ENCODE data around the gene PTPRG.

PTPRG gene

DNA sequence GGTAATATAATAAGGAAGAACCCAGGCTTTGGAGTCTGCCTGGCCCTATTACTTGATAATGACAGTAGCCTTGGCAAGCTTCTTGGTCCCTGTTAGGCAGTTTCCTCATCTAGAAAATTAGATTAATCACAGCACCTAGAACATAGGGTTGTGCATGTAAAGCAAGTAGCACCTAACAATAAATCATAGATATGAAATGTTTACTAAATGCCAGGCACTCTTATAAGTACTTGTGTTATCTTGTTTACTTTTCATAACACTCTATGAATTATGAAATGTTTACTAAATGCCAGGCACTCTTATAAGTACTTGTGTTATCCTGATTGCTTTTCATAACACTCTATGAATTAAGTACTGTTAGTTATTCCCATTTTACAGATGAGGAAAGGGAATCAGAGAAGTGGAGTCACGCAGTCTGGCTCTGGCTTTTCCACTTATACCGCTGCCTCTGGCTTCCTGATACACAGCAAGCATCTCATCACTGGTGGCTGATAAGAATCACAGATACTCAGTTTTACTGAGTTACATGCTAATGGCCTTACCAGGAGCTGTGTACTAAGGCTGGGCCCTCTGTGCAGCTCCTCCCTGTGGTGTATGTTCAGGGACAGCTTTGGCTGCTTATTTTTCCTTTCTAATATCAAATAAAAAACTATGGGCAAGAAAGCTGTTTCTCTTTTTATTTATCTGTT is 688.6 kb downstream of the PTPRG start:
- DNase-seq, result no peak

DNA sequence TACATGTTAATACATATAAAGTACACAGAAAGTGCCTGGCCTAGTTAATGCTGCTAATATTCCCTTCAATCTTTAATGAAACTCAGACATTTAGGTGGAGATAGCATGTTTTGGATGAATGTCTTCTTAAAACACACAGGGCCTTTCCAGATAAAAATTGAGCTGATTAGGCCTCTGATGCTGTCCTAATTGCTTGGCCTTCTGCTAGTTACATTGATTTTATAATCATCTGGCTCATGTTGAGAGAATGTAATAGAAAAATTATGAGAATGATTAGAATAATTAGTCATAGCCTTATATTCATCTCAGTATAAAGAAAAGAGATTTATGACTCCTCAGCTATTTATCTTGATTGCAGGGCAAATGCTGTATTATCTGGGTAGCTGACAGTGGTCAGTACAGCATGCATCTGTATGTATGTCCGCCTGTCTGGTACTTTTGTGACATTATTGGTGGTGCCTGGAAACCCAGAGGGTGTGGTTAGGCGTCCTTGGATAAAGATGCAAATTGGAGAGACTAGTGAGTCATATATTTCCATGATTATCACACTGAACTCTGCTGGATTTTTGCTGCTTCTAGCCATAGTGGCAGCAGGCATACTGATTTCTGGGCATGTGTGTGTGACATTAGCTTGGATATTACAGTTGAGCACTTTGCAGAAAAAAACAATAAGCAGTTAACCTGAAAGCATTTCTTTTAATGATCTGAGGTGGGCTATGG is 691.2 kb downstream of the PTPRG start:
- peak; percentile 11 for DNase-seq

DNA sequence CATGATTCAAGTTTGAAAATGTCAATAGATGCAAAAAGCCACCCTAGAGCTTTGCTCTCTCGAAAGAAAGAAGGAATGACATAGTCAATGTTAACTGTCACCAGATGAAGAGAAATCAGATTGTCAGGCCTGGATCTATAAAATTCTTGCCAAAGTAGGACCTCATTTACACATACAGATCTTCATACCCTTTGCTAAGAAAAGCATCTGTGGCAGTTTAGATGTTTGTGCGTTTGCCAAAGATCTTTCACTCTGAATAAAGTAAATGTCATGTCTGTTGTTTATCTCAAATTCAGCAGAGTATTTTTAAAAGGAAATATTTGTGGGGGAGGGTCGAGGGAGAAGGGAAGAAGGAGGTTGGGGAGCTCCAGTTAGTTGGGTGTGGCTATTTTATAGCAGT is 692.6 kb downstream of the PTPRG start:
- DNase-seq, result no peak

DNA sequence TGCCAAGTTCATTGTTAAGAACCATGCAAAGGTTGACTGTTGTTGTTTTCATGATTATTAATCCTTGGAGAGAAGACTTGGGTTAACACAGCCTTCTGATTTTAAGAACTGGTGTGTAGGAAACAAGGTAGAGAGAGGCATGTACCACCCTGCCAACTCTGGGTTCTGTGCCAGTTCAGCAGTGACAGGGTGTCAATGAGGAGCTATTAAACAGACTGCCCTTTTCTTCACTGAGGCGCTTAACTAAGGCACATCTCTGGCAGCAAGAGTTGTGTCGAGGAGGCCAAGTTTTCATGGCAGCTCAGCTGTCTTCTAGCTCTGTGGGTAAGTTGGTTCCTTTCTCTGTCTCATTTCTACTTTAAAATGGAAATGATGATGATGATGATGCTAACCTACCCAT is 694.4 kb downstream of the PTPRG start:
- DNase-seq, result no peak

DNA sequence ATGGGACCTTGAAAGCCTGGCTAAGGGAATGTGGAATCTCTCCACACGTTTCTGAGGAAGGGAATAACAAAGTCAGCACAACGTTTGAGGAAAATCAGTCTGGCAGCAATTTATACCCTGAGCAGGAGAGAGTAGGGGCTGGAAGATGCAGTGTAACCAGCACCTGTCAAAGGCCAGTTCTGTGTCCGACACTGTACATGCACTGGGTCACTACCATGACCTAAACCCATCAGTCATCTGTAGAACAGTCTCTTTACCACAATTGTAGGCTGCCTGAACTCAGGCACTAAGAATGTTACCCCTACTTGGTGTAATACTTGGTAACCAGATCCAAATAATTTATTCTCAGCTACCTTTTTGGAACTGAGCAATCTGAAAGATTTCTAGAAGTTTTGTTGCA is 698.6 kb downstream of the PTPRG start:
- no peak for DNase-seq

DNA sequence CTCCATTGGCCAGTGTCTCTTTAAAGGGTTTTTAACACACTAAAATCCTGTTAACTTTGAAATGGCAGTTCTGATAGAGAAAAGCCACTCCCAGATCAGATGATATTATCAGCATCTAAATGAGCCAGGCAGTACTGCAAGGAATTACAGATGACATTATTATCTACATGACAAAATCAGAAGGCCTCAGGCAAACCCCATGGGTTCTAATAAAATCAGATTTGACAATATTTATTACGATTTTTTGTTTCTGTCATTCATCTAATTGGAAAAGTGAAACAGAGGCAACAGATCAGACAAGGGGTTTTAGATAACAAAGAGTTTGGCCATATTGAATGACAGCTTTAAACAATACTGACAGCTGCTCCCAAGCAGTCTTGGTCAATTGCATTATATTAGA is 699.3 kb downstream of the PTPRG start:
- DNase-seq, result no peak

DNA sequence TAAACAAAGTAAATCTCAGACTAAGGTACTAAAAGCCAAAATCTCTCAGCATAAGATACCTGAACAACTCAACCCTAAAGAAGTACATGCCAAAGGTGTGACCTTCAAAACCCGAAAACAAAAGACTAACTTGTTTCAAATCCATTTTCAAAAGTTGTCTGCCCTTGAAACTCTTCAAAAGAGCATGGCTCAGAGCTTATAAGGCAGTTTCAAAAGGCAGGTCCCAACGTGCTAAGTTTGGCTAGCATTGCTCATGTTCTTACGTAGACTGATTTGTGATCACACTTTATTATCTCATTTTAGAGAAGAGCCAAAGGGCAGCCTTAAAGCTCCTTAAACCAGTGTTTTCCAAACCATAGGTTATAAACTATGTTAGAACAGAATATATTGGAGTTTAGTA is 699.8 kb downstream of the PTPRG start:
- DNase-seq, result no peak

DNA sequence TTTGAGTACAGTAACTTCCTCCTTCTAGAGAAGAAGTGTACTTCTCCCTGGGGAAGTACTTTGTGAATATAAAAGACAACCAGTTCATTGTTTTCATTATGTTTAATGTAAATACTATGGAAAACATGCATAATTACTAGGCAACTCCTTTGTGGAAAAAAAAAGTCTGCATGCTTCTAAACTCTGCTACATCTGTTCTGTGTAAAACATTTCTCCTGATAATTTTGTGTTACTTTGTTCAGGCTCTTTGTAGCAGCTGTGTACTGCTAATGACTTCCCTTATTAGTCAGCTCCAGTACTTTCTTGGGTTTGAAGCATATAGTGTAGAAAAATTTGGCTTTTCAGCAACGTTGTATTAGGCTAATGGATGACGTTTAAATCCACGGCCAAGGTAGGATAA is 700.4 kb downstream of the PTPRG start:
- no peak for DNase-seq

DNA sequence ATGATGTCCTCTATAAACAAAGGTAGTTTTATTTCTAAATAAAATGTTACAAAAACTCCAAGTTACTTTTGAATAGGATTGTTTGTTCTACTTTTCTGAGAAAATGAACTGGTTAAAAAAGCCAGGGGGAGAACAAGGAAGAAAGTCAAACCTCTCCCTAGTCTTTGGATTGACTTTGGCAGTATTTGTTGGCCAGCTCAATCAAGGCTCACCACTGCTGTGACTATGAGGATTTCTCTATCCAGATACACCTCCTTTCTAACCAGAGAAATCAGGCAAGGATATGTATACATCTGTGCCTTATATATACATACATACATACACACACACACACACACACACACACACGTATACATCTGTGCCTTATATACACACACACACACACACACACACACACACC is 704.2 kb downstream of the PTPRG start:
- DNase-seq, result no peak

DNA sequence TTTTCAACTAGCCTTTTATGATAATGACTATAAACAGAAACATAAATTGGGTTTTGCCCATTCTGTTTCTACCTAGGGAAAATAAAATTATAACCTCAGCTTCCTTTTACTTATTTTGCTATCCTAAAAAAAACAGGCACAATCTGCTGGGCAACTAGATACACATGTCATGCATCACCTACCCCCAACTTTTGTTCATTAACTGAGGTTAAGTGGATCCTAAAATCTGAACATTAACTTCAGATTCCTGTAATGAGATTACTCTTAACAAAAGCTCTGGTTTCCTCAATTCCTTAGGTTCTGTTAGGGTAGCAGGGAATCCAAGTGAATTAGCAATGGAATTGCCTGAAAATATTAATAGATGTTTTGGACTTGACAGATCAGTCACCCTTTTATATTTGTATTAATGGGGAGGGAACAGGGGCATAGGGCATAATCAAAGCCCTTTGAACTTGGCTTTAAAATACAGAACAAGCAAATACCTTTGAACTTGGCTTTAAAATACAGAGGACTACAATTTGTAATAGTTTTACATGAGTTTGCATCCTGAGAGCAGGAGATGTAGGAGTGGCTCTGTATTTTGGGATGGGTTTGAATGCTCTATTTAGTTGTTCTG is 705.4 kb downstream of the PTPRG start:
- DNase-seq, result no peak

DNA sequence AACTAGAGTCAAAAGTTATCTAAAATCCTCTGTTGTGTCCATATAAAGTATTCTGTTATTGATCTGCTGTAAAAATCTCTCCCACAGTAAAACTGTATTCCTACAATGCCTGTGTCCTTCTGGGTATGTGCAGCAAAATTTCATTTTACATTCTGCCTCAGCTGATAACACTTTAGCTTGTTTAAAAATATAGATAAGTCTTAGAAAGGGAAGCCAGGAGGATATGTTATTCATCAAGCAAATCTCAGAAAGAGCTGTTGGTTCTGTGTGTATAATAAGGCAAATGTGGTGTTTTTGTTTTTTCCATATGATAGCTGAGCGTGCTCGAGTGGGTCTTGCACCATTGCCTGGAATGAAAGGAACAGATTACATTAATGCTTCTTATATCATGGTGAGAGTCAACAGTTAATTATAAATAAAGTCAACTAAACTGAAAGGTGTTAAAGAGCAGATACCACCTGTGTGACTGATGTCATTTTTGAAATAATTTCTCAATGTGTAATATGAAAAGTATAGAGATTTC is 715.3 kb downstream of the PTPRG start:
- DNase-seq, result no peak

DNA sequence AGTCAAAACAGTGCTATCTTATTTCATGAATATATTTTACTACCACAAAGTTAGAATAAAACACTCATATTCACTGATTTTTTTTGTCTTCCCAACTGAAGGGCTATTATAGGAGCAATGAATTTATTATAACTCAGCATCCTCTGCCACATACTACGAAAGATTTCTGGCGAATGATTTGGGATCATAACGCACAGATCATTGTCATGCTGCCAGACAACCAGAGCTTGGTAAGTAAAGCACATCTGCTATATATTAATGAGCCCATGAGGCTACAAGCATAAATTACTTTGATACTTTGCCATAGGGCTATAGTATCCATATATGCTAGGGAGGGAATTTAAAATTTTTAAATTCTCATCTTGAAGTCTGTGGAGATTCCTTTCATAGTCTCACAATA is 716.1 kb downstream of the PTPRG start:
- DNase-seq, result no peak

DNA sequence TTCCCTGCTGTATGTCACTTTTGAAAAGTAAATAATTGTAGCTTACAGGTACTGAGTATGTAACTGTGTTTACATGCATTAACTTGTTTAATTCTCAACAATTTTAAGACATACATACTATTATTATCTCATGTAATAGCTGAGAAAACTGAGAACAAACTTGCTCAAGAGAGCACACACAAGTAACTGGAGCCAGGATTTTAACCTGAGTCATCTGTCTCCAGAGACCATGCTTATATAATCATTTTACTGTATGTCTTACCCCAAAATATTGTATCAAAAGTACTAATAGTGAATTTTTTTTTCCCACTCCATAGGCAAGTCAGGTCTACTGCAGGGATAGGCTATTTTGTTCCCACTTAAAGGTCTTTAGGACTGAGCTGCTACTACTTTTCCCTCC is 716.6 kb downstream of the PTPRG start:
- no peak for DNase-seq

DNA sequence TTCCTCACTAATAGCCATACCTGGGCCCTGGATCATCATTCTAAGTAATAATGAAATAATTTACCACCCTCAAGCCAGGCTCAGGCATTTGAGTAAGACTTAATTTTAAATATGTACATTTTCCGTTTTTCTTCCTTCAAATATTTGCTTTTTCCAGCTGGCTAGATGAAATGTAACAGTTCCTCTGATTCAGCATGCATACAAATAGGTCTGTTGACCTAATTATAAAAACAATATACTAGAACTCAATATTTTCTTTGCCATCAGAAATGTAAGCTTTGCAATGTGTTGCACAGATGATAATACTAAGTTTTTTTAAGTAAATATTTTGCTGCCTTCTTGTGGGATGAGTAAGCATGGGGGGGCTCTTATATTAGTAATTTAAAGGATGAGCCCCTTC is 720.4 kb downstream of the PTPRG start:
- DNase-seq, result no peak

DNA sequence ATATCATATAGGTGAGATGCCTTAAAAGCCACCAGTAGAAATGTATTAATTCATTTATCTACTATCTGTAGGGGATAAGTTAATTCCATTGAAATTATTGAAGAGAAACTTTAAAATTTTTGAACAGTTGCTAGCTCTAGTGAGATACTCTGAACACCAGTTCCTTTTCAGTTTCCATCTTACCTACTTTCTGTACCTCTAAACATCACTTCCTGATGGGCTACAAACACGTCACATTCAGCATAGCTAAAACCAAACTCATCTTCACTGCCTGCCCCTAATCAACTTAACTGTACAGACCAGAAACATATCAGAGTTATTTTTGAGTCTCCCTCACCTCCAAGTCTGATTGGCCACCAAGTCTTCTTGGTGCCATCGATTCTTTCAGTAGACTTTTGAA is 723.1 kb downstream of the PTPRG start:
- no peak for DNase-seq

DNA sequence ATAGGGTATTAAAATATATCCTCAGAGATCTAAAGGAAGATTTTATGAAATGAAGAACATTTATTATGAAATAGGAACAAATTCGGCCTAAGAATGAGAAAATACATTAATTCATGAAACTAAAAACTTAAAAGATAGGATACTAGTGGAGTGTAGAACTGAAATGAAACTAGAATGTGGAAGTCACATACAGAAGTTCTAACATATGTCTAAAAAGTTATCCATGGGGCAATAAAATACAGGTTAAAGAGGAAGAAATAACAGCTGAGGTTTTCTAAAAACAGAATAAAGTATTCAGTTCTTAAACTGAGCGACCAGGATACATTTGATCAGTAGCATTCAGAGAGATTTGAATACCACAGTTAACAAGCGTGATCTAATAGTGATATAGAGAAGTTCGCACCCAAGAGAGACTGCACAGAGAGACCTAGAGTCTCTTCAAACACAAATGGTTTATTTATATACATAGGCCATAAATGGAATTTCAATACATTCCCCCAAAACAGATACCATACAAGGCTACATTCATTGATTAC is 726.1 kb downstream of the PTPRG start:
- no peak for DNase-seq

DNA sequence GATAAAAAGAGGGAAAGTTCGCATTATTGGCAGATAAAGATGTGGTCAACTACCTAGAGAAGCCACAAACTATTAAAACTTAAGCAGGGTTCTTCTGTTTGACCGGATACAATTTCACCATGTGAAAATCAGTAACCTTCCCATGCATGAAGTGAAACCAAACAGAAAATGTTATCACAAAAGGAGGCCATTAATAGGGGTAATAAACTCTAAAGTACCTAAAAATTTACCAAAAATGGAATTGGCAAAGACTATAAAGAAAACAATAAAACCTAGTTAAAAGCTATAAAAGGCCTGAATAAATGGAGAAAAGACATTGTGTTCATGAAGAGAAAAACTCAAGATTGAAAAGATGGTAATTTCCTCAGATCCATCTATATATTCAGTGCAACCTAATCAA is 728.6 kb downstream of the PTPRG start:
- no peak for DNase-seq

DNA sequence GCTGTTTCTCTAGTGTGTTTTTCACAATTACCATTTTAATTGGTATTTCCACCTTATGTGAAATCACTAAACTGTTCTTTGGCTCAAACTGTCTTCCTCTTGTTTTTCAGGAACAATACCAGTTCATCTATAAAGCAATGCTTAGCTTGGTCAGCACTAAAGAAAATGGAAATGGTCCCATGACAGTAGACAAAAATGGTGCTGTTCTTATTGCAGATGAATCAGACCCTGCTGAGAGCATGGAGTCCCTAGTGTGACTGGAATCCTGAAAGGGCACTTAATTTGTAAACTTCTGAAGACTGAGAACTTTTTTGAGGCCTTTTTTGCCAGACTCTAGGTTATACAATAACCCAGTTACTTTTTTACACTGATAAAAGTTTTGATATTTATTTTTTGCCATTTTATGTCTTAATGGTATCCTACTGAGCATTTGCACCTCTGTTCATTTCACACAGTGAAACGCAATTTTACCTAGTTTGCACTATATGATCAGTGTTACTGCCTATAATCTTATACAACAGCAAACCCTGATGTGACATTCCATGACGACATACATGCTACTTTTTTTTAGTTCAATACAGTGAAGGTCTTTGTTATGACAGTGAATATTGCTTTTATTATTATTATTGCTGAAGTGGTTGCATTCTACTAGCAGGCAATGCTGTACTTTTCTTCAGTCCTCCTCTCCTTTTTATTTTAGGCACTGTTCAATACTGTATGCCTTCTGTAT is 731.8 kb downstream of the PTPRG start:
- no peak for DNase-seq

DNA sequence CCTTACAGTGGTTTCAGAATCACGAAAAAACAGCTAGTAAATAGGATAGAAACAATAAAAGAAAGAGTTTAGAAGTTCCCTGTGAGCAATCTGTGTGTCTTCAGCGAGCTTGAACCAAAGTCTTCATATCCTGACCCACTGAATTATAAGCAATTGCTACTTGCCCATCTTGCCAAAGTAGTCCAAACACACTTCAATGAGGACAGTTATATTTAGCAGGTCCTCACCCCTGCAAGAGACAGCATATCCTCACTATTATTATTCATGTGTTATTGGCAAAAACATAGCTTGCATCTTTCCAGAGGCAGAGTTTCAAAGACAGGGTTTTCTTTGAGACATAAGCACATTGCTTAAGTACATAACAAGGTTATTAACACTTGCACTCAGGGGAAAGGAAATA is 734.2 kb downstream of the PTPRG start:
- DNase-seq, result no peak

DNA sequence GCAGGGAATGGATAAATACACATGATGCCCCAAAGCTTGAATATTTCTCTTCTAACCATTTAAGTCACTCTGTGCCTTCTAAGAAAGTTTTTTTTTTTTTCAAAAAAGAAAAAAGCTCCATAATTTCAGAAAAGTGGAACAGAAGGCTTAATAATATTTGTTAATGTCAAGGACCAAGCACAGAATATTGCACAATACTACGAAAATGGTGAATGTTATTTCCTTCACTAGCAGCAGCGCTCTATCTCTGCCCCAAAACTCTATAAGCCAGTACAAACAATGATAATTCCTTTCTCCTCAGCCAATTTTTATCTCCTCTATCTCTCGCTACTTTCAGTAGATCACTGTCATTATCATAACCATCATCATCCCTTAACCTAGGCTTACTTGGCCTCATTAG is 739.2 kb downstream of the PTPRG start:
- DNase-seq, result no peak

DNA sequence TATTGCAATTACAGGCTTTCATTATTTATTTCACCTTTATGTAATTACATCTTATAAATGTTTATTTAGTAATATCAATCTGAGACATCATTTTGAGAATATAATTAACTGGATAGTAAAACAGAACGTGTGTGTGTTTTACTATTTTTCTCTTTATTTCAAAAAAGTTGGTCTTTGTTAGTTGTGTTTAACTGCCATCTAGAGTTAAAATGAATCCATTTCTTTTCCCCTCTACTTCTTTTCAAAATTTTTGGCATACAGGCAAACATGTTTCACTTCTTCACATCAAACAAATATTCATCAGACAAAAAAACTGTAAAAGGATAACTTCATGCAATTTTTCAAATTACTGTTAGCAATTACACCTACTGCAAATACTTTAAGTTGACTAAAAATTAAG is 750.8 kb downstream of the PTPRG start:
- DNase-seq, result no peak

DNA sequence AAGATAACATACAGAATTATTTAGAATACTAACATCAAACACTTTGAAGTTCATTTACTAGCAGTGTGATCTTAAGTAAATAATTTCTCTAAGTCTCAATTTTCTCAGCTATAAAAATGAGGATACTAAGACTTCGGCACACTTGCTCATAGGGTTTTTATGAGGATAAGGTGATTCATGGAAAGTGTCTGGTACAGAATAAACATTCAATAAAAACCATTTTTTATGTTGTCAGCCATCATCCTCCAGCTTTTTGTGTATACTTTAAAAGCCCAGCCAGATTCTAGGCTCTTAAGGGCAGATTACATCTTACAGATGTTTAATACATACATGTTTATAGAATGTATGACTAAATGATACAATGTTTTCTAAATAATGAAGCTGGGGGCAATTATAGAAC is 755.2 kb downstream of the PTPRG start:
- DNase-seq, result no peak

DNA sequence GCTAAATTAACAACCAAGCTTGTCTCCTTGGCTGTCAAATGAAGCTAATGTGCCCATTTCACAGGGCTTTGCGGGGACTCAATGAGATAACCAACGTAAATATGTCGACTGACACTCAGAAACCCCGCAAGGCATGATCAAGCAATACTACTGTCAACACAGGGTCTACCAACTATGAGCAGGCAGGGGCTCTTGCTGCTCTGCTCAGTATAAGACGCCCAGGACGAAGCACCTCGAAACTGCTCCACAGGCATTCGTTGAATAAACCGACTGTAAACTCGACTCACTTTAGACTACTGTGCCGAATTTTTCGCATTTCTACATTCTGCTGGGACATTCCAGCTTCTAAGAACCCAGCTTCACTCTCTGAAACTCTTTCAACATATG is 757.0 kb downstream of the PTPRG start:
- DNase-seq, result no peak
